Measurements from ENCODE around the gene RAE1. TPM values are rescaled to one million over a fixed set of nuclear protein-coding genes. Genes with fewer than 3 reads are reported as not detected.

The RAE1 gene
- total RNA-seq, 1 experiment from 2014 or later: 183 TPM

GRCh38 chr20:57421253-57422220 is 70.5 kb downstream of the RAE1 start:
- DNase-seq: no peak
- ATAC-seq: no peak
- H4K20me1 ChIP-seq (ENCODE audit: low read length): no peaks in the 10 kb centered on the region
- H3K27me3 ChIP-seq (ENCODE audit: low read length): no peaks in the 10 kb centered on the region
- no peak overlapping the region for H3K9ac ChIP-seq (ENCODE audit: low read length)
- no peaks in the 10 kb centered on the region for H3K9me3 ChIP-seq (ENCODE audit: low read length)
- no peak overlapping the region for H3K4me2 ChIP-seq (ENCODE audit: low read length)
- H3K4me1 ChIP-seq (ENCODE audit: insufficient read depth, low read length): no peaks in the 10 kb centered on the region
- no peaks in the 10 kb centered on the region for H3K9me2 ChIP-seq (replicated peaks; ENCODE audit: low read length)
- H3K79me2 ChIP-seq (ENCODE audit: low read length): no peaks in the 10 kb centered on the region
- no peaks in the 10 kb centered on the region for H3F3A ChIP-seq (ENCODE audit: low read length, unreplicated experiment)
- intact Hi-C loops (cut with micrococcal nuclease): no loop called here
- no peak overlapping the region for H2AFZ ChIP-seq (ENCODE audit: low read length)
- BruUV-seq (replicated peaks): no TSS peak
- H3K27ac ChIP-seq (ENCODE audit: low read length): no peak overlapping the region
- no peak for TF ChIP-seq EZH2 (IDR thresholded peaks at IDR 0.05; ENCODE audit: low read length, unreplicated experiment)
- TF ChIP-seq CTCF (conservative IDR thresholded peaks at IDR 0.05; ENCODE audit: low read depth, low read length): no peak
- TF ChIP-seq EZH2phosphoT487 (IDR thresholded peaks at IDR 0.05; ENCODE audit: borderline replicate concordance, low read length): no peak
- H3K36me3 ChIP-seq (ENCODE audit: low read depth, low read length): no peaks in the 10 kb centered on the region
- ChIA-PET CTCF (no interaction called here), POLR2A (ENCODE audit: unreplicated experiment) (no interaction called here)
- no peak overlapping the region for H3K4me3 ChIP-seq (ENCODE audit: low read length)

GRCh38 chr20:57422254-57422653 is 71.2 kb downstream of the RAE1 start:
- no peaks in the 10 kb centered on the region for H3K9me3 ChIP-seq (ENCODE audit: low read length)
- TF ChIP-seq EZH2 (IDR thresholded peaks at IDR 0.05; ENCODE audit: low read length, unreplicated experiment) (no peak), CTCF (conservative IDR thresholded peaks at IDR 0.05; ENCODE audit: low read depth, low read length) (no peak), EZH2phosphoT487 (IDR thresholded peaks at IDR 0.05; ENCODE audit: borderline replicate concordance, low read length) (no peak)
- H3K36me3 ChIP-seq (ENCODE audit: low read depth, low read length): no peaks in the 10 kb centered on the region
- H3K4me2 ChIP-seq (ENCODE audit: low read length): no peak overlapping the region
- no peaks in the 10 kb centered on the region for H3K79me2 ChIP-seq (ENCODE audit: low read length)
- H3K4me3 ChIP-seq (ENCODE audit: low read length): no peak overlapping the region
- BruUV-seq (replicated peaks): no TSS peak
- no peak for ATAC-seq
- no peak for DNase-seq
- H4K20me1 ChIP-seq (ENCODE audit: low read length): no peaks in the 10 kb centered on the region
- ChIA-PET POLR2A (ENCODE audit: unreplicated experiment) (no interaction called here), CTCF (no interaction called here)
- no peak overlapping the region for H3K9ac ChIP-seq (ENCODE audit: low read length)
- H3K9me2 ChIP-seq (replicated peaks; ENCODE audit: low read length): no peaks in the 10 kb centered on the region
- no peak overlapping the region for H3K27ac ChIP-seq (ENCODE audit: low read length)
- H3K27me3 ChIP-seq (ENCODE audit: low read length): no peaks in the 10 kb centered on the region
- H2AFZ ChIP-seq (ENCODE audit: low read length): no peak overlapping the region
- no peaks in the 10 kb centered on the region for H3F3A ChIP-seq (ENCODE audit: low read length, unreplicated experiment)
- H3K4me1 ChIP-seq (ENCODE audit: insufficient read depth, low read length): no peaks in the 10 kb centered on the region
- intact Hi-C loops (cut with micrococcal nuclease): no loop called here

Data from PC-3 (cell line).